HPDE6-E6E7 (cell line): ENCODE data around the gene PCDHA2.
"Not testable (repeated sequence)": the region's sequence is repeated elsewhere in the genome, so short reads cannot be mapped to it uniquely, and the experiment has no call there.

ENCODE experiments used
- DNase-seq: peaks from one replicate; pipeline ENCODE4 v3.0.0; 2011; ENCODE audit warnings: missing footprints; ENCODE audit errors: extremely low spot score

PCDHA2 gene

DNA sequence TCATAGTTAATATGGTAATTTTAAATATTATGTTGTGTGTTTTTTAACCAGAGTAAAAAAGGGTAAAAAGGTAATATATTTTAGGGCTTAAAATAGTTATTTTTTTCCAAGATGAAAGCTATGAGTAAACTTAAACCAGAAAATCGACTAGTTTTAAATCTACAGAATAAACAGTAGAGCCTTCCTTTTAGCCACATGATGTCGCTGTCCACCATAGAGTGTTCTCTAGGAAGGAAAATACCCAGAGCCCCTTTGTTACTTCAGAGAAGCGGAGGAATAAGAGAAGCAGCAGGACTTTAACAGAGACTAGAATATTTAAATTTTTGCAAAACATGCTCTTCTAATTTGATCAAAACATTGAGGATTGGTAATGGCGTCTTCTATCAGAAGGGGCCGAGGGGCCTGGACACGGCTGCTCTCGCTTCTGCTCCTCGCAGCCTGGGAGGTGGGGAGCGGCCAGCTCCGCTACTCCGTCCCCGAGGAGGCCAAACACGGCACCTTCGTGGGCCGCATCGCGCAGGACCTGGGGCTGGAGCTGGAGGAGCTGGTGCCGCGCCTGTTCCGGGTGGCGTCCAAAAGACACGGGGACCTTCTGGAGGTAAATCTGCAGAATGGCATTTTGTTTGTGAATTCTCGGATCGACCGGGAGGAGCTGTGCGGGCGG lies at the start of gene PCDHA2:
PCDHA2 (plus strand) TSS at position 258 of the 664 bp plus-strand sequence.
- no peak for DNase-seq

DNA sequence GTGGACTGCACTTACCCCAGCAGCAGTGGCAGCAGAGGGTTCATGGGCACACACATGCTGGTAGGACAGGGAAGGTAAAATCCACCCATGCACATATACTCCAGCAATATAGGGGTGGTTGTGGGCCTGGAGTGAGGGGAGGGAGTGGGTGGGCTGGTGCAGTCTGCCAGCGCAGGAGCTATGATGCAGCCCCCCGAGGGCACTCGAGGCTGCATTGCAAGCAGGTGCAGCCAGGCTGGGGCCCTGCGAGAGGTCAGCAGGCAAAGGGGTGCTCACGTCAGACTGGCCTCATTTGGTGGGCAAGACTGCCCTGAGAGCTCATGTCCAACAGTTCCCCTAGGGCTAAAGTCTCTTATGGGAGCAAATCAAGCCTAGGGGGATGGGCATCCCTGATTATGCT lies 41.1 kb upstream of the PCDHA2 start:
- DNase-seq, result no peak

DNA sequence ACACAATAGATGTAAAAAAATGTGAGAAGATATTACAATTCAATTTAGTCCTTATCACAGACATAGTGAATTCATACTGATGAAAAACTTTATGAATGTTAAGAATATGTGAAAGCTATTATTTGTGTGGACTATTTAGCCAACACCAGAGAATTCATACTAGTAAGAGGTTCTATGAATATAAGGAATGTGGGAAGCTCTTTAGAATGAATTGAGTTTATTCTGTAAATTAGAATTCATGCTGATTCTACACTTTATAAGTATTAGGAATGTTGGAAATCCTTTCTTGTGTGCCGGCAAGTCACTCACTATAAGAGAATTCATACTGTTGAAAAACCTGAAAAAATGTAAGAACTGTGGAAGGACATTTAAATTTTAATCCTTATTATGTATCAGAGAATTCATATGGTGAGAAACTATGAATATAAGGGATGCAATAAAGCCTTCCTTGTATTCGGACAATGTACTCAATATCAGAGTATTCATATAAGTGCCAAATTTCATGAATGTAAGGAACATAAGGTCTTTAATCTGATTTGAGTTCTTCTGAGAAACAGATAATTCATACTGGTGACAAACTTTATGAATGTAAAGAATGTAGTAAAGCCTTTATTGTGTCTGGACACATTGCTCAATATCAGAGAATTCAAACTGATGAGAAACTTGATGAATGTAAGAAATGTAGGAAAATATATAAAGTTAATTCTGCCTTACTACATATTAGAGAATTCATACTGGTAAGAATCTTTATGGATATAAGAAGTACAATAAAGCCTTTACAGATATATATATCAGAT lies 30.3 kb upstream of the PCDHA2 start:
- DNase-seq, result no peak

DNA sequence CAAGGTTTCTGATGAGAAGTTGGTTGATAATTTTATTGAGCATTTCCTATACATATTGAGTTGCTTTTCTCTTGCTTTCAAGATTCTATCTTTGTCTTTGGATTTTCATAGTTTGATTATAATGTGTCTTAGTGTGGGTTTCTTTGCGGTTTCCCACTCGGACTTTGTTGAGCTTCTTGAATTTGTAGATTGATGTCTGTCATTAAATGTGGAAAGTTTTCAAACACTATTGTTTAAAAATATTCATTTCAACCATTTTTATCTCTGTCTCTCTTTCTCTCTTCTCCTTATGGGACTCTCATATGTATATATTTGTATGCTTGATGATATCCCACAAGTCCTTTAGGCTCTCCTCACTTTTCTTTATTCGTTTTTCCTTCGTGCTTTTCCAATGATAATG lies 27.2 kb upstream of the PCDHA2 start:
- no peak for DNase-seq

DNA sequence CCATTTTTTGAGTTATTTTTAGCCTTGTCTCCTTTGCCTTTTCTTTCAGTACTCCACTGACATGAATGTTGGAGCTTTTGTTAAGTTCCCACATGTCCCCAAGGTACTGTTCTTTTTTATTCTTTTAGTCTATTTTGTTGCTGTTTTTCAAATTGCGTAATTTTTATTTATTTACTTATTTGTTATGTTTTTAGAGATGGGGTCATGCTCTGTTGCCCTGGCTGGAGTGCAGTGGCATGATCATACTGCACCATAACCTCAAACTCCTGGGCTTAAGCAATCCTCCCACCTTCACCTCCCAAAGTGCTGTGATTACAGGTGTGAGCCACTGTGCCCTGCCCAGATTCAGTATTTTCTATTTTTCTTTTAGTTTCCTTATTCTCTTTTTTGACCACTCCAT lies 14.1 kb upstream of the PCDHA2 start:
- no peak for DNase-seq

DNA sequence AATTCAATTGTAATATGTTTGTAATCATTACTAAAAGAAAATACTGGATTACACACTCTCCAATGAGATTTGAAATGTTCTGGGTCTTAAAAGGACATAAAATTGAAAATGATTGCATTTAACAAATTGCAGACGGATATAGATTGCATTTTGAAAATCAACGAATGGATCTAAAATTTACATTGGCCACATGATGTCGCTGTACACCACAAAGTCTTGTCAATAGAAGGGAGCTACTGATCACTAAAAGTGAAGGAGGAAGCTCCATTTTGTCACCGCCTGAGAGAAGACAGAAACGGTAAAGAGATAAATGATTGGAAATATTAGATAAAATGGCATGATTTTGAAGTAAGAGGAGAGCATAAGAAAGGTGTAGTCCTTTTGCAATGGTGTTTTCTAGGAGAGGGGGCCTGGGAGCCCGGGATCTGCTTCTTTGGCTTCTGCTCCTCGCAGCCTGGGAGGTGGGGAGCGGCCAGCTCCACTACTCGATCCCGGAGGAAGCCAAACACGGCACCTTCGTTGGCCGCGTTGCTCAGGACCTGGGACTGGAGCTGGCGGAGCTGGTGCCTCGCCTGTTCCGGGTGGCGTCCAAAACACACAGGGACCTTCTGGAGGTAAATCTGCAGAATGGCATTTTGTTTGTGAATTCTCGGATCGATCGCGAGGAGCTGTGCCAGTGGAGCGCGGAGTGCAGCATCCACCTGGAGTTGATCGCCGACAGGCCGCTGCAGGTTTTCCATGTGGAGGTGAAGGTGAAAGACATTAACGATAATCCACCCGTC lies 8.6 kb upstream of the PCDHA2 start, which contains the start of gene PCDHA1:
PCDHA1 (plus strand) TSS at position 236 of the 782 bp plus-strand sequence.
- no peak for DNase-seq

DNA sequence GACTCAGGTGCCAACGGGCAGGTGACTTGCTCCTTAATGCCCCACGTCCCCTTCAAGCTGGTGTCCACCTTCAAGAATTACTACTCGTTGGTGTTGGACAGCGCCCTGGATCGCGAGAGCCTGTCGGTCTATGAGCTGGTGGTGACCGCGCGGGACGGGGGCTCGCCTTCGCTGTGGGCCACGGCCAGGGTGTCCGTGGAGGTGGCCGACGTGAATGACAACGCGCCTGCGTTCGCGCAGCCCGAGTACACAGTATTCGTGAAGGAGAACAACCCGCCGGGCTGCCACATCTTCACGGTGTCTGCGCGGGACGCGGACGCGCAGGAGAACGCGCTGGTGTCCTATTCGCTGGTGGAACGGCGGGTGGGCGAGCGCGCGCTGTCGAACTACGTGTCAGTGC lies 7.2 kb upstream of the PCDHA2 start:
- DNase-seq, result not testable (repeated sequence)

DNA sequence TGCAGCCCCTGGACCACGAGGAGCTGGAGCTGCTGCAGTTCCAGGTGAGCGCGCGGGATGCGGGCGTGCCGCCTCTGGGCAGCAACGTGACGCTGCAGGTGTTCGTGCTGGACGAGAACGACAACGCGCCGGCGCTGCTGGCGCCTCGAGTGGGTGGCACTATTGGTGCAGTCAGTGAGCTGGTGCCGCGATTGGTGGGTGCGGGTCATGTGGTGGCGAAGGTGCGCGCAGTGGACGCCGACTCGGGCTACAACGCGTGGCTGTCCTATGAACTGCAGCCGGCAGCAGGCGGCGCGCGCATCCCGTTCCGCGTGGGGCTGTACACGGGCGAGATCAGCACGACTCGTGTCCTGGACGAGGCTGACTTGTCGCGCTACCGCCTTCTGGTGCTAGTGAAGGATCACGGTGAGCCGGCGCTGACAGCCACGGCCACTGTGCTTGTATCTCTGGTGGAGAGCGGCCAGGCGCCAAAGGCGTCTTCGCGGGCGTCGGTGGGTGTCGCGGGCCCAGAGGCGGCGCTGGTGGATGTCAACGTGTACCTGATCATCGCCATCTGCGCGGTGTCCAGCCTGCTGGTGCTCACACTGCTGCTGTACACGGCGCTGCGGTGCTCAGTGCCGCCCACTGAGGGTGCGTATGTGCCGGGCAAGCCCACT lies 6.7 kb upstream of the PCDHA2 start:
- not testable (repeated sequence) for DNase-seq

DNA sequence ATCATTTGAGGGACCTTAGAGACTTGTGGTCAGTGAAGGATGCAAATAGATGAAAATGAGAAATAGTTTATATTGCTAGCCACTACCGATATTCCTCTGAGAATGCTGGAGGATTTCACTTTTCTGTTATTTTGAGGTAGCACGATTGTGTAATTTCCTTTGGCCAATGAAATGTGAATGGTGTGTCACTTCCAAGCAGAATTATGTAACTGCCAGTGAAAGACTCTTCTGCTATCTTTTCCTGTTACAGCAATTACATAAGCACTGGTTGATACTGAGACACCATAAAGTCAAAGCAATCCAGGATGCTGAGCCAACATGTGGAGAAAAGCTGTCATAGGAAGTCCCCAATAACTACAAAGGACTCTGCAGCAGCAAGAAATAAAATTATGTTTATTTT lies 3.6 kb upstream of the PCDHA2 start:
- DNase-seq, result no peak

DNA sequence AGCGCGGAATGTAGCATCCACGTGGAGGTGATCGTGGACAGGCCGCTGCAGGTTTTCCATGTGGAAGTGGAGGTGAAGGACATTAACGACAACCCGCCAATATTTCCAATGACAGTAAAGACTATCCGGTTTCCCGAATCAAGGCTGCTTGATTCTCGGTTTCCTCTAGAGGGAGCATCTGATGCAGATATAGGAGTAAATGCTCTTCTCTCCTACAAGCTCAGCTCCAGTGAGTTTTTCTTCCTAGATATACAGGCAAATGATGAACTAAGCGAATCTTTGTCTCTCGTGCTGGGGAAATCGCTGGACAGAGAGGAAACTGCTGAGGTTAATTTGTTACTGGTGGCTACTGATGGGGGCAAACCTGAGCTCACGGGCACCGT lies 598 bp downstream of the PCDHA2 start:
- no peak for DNase-seq

DNA sequence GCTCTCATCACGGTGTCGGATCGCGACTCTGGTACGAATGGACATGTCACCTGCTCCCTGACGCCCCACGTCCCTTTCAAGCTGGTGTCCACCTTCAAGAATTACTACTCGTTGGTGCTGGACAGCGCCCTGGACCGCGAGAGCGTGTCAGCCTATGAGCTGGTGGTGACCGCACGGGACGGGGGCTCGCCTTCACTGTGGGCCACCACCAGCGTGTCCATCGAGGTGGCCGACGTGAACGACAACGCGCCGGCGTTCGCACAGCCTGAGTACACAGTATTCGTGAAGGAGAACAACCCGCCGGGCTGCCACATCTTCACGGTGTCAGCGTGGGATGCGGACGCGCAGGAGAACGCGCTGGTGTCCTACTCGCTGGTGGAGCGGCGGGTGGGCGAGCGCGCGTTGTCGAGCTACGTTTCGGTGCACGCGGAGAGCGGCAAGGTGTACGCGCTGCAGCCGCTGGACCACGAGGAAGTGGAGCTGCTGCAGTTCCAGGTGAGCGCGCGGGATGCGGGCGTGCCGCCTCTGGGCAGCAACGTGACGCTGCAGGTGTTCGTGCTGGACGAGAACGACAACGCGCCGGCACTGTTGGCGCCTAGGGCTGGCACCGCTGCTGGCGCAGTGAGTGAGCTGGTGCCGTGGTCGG lies 1.5 kb downstream of the PCDHA2 start:
- DNase-seq, result not testable (repeated sequence)

DNA sequence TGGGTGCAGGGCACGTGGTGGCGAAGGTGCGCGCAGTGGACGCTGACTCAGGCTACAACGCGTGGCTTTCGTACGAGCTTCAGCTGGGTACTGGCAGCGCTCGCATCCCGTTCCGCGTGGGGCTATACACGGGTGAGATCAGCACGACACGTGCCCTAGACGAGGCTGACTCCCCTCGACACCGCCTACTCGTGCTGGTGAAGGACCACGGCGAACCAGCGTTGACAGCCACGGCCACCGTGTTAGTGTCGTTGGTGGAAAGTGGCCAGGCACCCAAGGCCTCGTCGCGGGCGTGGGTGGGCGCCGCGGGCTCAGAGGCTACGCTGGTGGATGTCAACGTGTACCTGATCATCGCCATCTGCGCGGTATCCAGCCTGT lies 2.1 kb downstream of the PCDHA2 start:
- DNase-seq, result no peak

DNA sequence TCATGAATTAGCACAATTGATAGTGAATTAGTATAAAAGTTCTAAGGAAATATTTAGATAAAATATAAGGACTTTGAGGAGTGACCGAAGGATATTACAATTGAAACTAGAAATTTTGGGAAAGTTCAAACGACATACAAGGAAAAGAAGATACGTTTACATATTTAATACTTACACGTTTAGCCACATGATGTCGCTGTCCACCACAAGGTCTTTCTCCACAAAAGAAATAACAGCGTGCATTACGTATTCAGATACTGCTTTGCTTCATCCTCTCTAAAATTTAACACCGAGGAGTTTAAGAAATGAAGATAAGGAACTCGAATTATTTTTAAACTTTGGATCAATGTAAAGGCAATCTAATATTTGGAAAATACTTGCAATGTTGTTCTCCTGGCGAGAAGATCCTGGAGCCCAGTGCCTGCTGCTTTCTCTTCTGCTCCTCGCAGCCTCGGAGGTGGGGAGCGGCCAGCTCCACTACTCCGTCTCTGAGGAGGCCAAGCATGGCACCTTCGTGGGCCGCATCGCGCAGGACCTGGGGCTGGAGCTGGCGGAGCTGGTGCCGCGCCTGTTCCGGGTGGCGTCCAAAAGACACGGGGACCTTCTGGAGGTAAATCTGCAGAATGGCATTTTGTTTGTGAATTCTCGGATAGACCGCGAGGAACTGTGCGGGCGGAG lies 6.3 kb downstream of the PCDHA2 start, which contains the start of gene PCDHA3:
PCDHA3 (plus strand) TSS at position 242 of the 678 bp plus-strand sequence.
- no peak for DNase-seq

DNA sequence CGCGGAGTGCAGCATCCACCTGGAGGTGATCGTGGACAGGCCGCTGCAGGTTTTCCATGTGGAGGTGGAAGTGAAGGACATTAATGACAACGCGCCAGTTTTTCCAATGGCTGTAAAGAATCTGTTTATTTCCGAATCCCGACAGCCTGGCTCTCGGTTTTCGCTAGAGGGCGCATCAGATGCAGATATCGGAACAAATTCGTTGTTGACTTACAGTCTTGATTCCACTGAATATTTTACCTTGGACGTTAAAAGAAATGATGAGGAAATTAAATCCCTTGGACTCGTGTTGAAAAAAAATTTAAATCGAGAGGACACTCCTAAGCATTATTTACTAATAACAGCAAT lies 6.8 kb downstream of the PCDHA2 start:
- no peak for DNase-seq

DNA sequence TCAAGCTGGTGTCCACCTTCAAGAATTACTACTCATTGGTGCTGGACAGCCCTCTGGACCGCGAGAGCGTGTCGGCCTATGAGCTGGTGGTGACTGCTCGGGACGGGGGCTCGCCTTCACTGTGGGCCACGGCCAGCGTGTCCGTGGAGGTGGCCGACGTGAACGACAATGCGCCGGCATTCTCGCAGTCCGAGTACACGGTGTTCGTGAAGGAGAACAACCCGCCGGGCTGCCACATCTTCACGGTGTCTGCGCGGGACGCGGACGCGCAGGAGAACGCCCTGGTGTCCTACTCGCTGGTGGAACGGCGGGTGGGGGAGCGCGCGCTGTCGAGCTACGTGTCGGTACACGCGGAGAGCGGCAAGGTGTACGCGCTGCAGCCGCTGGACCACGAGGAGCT lies 7.7 kb downstream of the PCDHA2 start:
- DNase-seq, result not testable (repeated sequence)

DNA sequence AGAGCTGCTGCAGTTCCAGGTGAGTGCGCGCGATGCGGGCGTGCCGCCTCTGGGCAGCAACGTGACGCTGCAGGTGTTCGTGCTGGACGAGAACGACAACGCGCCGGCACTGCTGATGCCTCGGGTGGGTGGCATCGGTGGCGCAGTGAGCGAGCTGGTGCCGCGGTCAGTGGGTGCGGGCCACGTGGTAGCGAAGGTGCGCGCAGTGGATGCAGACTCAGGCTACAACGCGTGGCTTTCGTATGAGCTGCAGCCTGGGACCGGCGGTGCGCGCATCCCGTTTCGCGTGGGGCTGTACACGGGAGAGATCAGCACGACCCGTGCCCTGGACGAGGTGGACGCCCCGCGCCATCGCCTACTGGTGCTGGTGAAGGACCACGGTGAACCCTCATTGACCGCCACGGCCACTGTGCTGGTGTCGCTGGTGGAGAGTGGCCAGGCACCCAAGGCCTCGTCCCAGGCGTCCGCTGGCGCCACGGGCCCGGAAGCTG lies 8.2 kb downstream of the PCDHA2 start:
- DNase-seq, result no peak

DNA sequence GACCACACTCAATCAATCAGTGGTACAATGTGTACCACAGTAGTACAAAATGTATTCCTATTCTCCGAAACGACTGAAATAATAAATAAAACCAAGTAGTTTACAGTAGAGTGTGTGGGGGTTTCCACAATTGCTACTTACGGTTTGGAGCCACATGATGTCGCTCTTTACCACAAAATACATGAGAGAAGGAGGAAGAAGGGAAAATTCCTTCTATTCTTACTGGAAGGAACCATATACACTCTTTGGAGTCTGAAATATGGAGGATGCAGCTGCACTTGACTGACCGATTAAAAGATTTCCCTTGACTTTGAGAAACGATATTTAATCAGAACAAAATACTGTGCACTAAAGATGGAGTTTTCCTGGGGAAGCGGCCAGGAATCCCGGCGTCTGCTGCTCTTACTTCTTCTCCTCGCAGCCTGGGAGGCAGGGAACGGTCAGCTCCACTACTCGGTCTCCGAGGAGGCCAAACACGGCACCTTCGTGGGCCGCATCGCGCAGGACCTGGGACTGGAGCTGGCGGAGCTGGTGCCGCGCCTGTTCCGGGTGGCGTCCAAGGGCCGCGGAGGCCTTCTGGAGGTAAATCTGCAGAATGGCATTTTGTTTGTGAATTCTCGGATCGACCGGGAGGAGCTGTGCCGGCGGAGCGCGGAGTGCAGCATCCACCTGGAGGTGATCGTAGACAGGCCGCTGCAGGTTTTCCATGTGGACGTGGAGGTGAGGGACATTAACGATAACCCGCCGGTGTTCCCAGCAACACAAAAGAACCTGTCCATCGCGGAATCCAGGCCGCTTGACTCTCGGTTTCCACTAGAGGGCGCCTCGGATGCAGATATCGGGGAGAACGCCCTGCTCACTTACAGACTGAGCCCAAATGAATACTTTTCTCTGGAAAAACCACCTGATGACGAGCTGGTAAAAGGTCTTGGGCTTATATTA lies 12.5 kb downstream of the PCDHA2 start, which contains the start of gene PCDHA4:
PCDHA4 (plus strand) TSS at position 235 of the 942 bp plus-strand sequence.
- DNase-seq, result peak; percentile 11

DNA sequence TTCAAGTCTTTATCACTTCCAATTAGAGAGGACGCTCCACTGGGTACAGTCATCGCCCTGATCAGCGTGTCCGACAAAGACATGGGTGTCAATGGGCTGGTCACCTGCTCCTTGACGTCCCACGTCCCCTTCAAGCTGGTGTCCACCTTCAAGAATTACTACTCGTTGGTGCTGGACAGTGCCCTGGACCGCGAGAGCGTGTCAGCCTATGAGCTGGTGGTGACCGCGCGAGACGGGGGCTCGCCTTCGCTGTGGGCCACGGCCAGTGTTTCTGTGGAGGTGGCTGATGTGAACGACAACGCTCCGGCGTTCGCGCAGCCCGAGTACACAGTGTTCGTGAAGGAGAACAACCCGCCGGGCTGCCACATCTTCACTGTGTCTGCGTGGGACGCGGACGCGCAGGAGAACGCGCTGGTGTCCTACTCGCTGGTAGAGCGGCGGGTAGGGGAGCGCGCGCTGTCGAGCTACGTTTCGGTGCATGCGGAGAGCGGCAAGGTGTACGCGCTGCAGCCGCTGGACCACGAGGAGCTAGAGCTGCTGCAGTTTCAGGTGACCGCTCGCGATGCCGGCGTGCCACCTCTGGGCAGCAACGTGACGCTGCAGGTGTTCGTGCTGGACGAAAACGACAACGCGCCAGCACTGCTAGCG lies 13.7 kb downstream of the PCDHA2 start:
- DNase-seq, result not testable (repeated sequence)

DNA sequence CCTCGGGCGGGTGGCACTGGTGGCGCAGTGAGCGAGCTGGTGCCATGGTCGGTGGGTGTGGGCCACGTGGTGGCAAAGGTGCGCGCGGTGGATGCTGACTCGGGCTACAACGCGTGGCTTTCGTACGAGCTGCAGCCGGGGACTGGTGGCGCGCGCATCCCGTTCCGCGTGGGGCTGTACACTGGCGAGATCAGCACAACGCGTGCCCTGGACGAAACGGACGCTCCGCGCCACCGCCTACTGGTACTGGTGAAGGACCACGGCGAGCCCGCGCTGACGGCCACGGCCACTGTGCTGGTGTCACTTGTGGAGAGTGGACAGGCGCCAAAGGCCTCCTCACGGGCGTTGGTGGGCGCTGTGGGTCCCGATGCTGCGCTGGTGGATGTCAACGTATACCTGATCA lies 14.2 kb downstream of the PCDHA2 start:
- no peak for DNase-seq
